RWPE1 (cell line): Measurements from ENCODE around the gene SLC25A26.

Experiments used
- CTCF ChIA-PET: fragments of 350-600 bp; sonication (Branson Sonifier 250); formaldehyde crosslinking; extraction: SDS; loops from one replicate; lab custom pipeline; 2021; lab: Yijun Ruan, JAX
- POLR2A ChIA-PET: fragments of 400-600 bp; formaldehyde crosslinking; extraction: SDS; loops from one replicate; lab custom pipeline; 2020; ENCODE audit warnings: antibody characterized with exemption; ENCODE audit not compliant: low non-redundant PET; lab: Yijun Ruan, JAX
- DNase-seq: peaks from one replicate; pipeline ENCODE4 v3.0.0; 2012; ENCODE audit warnings: low spot score
- H3K27ac ChIP-seq: fragments of 450-650 bp; 2 replicates; pipeline ENCODE4 v1.5.1; 2017
- TF ChIP-seq, protein P1 (sequence below): fragments of 450-650 bp; conservative IDR thresholded peaks from 2 replicates; pipeline ENCODE4 v1.5.1; 2017; ENCODE audit warnings: low read depth, mild to moderate bottlenecking

The SLC25A26 gene

DNA sequence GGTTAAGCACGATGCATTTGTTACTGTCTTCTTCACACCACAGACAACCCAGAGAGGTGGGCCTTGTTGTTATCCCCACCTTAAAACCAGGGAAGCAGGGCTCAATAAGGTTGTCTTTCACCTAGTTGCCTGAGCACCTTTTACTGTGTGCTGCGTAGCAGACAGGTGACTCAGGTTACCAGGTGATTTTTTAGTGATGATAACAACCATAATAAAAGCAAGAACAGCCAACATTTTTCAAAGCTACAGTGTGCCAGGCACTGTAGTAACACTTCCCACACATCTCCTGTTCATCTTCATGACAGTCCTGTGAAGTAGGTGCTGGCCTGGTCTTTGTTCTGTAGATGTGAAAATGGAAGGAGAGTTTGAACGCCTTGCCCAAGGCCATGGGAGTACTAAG, 132.2 kb downstream of the SLC25A26 start:
- DNase-seq, result no peak
- POLR2A ChIA-PET, result no interaction called here
- CTCF ChIA-PET, result no interaction called here
- TF ChIP-seq, protein P1, sequence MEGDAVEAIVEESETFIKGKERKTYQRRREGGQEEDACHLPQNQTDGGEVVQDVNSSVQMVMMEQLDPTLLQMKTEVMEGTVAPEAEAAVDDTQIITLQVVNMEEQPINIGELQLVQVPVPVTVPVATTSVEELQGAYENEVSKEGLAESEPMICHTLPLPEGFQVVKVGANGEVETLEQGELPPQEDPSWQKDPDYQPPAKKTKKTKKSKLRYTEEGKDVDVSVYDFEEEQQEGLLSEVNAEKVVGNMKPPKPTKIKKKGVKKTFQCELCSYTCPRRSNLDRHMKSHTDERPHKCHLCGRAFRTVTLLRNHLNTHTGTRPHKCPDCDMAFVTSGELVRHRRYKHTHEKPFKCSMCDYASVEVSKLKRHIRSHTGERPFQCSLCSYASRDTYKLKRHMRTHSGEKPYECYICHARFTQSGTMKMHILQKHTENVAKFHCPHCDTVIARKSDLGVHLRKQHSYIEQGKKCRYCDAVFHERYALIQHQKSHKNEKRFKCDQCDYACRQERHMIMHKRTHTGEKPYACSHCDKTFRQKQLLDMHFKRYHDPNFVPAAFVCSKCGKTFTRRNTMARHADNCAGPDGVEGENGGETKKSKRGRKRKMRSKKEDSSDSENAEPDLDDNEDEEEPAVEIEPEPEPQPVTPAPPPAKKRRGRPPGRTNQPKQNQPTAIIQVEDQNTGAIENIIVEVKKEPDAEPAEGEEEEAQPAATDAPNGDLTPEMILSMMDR, result no peak
- H3K27ac ChIP-seq, result no peak overlapping the region

DNA sequence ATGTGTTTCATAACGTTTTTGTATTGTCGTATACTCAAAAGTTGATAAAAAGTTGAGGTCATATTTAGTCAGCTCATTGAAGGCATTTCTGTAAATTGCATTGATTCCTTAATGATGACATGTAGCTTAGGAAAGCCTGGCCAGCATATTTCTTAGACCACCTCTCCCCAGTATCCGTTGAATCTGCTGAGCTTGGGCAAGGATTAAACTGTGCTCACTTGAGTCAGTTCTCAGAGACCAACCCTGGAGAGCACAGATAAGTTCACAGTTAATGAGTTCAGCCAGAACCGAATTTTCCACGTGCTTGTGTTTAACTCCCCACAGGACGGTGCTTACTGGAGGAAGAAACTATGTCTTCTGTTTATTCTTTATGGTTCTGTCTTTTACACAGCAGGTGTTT, 132.7 kb downstream of the SLC25A26 start:
- TF ChIP-seq, protein P1, result no peak
- CTCF ChIA-PET, result no interaction called here
- H3K27ac ChIP-seq, result no peak overlapping the region
- POLR2A ChIA-PET, result no interaction called here
- no peak for DNase-seq

DNA sequence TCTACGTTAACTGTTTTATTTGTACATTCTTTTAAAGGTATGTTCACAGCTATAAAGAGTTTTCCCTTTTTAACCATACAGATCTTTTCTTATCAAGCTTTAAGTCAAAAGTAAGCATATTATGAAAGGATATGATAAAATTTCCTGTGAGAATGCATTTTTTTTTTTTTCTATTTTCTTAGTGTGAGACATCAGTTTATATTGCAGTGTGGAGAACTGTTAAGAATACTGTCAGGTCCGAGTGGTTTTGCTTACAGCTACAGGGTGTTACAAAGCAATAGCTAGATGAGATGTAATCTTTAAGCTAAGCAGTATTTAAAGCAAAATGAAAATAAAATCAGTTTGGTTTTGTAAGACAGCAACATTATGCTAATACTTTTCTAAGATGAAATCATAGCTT, 133.2 kb downstream of the SLC25A26 start:
- CTCF ChIA-PET, result no interaction called here
- POLR2A ChIA-PET, result no interaction called here
- TF ChIP-seq, protein P1, result no peak

DNA sequence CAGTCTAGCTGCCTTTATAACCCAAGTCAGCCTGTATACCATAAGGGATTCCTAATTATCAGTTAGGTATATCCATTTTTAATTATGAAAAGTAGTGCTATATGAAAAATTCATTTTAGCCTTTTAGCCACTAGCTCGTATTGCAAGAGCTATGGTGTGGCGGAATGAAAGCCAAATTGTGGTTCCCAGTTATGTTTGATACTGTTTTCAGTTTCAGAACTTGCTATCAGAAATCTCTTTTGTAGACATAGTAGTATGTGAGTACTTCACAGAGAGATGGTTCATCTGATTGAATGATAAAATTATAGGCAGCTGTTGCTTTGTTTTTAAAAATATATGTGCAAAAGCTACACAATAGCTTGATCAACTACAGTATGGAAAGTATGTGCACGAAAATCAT, 134.6 kb downstream of the SLC25A26 start:
- no peak for DNase-seq
- POLR2A ChIA-PET, result no interaction called here
- H3K27ac ChIP-seq, result no peak overlapping the region
- CTCF ChIA-PET, result interaction anchor here (0.8 kb wide), 1 partner anchor 12 kb away, joined by 4 read pairs; no protein-coding TSS in a partner anchor
- TF ChIP-seq, protein P1, result no peak

More for the DNA sequence above, 133.2 kb downstream of the SLC25A26 start:
- DNase-seq, result no peak
- no peak overlapping the region for H3K27ac ChIP-seq

DNA sequence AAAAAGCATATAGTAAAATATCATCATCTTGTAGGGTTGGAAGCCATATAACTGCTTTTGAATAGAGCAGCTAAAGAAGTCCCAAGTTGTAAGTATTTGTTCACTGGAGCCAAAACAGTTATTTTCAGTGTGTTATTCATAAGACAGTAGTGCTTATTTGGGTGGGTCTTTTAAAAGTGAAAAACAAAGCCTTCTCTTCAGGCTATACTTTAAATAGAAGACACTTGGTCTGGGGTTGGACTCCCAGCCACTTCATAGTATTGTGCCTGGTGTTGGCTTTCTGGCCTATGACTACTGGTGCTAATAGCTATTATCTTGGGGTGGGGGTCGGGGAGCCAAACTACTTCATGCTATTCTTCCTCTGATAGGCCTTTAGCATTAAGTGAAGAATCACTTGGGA, 135.2 kb downstream of the SLC25A26 start:
- no peak for DNase-seq
- TF ChIP-seq, protein P1, result no peak
- POLR2A ChIA-PET, result no interaction called here
- no peak overlapping the region for H3K27ac ChIP-seq
- CTCF ChIA-PET, result interaction anchor here (0.8 kb wide), 1 partner anchor 13 kb away, joined by 4 read pairs; no protein-coding TSS in a partner anchor

DNA sequence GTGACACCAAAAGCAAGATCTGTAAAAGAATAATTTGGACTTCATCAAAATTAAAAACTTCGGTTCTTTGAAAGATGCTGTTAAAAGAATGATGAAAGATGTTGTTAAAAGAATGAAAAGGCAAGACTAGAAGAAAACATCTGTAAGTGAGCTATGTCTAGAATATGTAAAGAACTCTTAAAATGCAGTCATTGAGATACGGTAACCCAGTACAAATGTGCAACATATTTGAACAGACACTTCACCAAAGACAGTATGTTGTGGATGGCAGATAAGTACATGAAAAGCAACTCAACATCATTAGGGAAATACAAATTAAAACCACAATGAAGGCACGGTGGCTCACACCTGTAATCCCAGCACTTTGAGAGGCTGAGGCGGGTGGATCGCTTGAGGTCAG, 140.6 kb downstream of the SLC25A26 start:
- TF ChIP-seq, protein P1, result no peak
- no peak for DNase-seq
- no peak overlapping the region for H3K27ac ChIP-seq
- POLR2A ChIA-PET, result no interaction called here
- CTCF ChIA-PET, result no interaction called here

DNA sequence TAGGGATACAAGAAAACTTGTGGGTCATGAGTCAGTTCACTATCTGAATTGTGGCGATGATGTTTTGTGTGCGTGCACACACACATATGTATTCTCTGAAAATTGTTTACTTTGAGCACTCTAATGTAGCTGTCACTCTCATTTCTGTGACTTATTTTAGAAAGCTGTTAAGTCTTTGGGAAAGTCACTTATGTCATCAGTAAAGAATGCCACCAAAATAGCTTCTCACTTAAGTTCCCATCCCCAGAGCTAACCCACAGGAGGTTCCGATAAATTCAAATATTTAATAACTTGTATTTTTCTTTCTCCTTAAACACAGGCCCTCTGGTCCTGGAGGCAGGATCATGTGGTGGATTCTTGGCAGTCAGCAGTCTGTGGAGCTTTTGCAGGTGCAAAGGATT, 141.7 kb downstream of the SLC25A26 start:
- CTCF ChIA-PET, result no interaction called here
- DNase-seq, result no peak
- TF ChIP-seq, protein P1, result no peak
- POLR2A ChIA-PET, result no interaction called here
- H3K27ac ChIP-seq, result no peak overlapping the region
